IPS-15b (cell line): ENCODE data around the gene IRAK1.

ENCODE experiments used
- H3K27me3 ChIP-seq: one replicate; pipeline ENCODE4 v1.6.1; 2013; ENCODE audit warnings: low read length; ENCODE audit not compliant: control insufficient read depth, insufficient read depth
- H3K36me3 ChIP-seq: one replicate; pipeline ENCODE4 v1.6.1; 2013; ENCODE audit warnings: low read length; ENCODE audit not compliant: control insufficient read depth, insufficient read depth
- H3K4me1 ChIP-seq: one replicate; pipeline ENCODE4 v1.6.1; 2013; ENCODE audit warnings: mild to moderate bottlenecking, low read length; ENCODE audit not compliant: control insufficient read depth, insufficient read depth
- H3K4me3 ChIP-seq: one replicate; pipeline ENCODE4 v1.5.1; 2013; ENCODE audit warnings: low read depth, low read length
- H3K9ac ChIP-seq: one replicate; pipeline ENCODE4 v1.6.1; 2013; ENCODE audit warnings: low read depth, mild to moderate bottlenecking, low read length
- H3K9me3 ChIP-seq: one replicate; pipeline ENCODE4 v1.6.1; 2013; ENCODE audit warnings: mild to moderate bottlenecking, low read length; ENCODE audit not compliant: control insufficient read depth, insufficient read depth

The IRAK1 gene

DNA sequence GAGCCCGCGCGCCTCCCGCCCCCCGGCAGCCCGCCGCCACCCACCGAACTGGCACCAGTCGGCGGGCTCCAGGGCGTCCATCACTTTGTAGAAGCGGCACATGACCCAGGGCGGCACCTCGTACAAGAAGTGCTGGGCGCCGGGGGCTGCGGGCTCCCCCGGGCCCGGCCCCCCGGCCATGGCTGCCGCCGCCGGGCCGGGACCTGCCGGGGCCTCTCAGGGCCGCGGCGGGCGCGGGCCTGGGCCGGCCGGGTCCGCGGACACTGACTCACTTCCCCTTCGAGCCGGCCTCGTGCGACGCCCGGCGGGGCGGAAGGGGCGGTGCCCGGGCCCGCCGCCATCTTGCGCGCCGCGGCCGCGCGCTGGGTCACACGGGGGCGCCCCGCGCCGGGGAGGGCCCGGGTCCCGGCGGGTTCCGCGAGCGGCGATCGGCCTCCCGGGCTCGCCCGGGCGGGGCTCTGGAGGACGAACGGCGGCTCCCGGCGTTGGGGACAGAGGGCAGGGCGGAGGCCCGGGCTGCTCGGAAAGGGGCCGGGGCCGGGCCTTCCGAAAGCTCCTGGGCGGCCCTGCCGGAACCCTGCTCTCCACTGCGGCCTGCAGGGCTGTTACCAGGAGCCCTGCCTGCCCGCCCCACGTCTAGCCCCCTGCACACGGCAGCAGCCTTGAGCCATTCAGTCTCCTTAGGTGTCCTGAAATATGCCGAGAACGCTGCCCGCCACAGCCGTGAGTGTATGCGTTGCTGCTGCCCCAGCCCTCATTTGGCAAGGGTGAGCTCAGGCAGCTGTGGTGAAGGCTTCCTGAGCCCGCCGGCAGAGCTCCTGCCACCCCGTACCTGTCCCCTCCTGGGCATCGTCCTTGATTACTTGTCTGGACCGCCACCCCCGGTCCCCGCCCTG lies at the start of gene IRAK1:
Gene IRAK1 (minus strand): TSS at position 270 of the 896 bp plus-strand sequence. CDS start 90 bp downstream, at position 180.
- H3K4me1 ChIP-seq: no peaks in the 10 kb centered on the region

DNA sequence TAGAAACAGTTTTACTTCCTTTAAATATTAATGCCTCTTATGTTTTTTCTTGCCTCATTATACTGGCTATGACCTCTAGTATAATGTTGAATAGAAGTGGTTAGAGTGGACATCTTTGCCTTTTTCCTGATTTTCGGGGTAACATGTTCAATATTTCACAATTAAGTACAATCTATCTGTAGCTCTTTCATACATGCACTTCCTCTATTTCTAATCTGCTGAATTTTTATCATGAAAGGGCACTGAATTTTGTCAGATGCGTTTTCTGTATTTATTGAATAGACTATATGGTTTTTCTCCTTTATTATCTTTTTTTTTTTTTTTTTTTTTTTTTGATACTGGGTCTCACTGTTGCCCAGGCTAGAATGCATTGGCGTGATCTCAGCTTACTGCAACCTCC lies 48.9 kb upstream of the IRAK1 start:
- Histone ChIP-seq H3K4me1 (no peaks in the 10 kb centered on the region), H3K9ac (no peak overlapping the region), H3K9me3 (no peaks in the 10 kb centered on the region), H3K36me3 (no peaks in the 10 kb centered on the region), H3K27me3 (no peaks in the 10 kb centered on the region), H3K4me3 (no peak overlapping the region)

More for the DNA sequence above, at the start of gene IRAK1:
- Histone ChIP-seq H3K9me3 (no peaks in the 10 kb centered on the region), H3K36me3 (peaks cover 15% of the 10 kb centered on the region), H3K4me3 (peak within 1 kb of the TSS; percentile 45), H3K9ac (peak within 1 kb of the TSS; percentile 24), H3K27me3 (no peaks in the 10 kb centered on the region)

DNA sequence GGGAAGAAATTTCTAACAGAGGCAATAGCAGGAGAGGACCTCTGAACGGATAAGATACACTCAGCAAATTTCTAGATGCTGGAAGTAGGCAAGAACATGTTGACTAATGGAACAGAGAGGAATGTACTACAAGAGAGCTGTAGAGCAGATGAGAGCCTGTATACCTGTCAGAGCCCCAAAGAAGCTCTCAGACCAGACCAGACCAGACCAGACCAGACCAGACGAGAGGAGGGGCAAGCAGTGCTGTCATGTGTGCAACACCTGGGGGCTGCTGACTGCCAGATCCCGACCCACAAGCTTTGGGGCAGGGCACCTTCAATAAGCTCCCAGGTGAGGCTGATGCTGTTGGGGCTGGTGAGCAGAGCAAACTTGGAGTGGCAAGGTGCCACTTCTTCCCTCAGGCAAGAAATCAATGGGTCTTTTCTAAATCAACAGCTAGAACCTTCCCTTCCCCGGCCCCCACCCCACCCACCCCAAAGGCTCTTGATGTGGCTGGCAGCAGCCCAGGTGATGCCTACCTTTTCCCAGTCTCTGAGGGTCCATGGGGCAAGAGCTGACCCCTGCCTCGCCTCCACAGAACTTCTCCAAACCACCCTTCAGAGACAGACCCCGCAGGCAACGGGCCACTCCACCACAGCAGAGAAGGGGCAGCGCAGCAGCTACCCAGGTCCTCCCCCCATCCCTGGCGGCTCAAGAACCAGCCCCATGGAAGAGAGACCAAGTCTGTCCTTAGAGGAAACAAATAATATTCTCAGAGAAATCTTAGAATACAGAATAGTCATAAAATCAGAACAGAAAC lies 45.1 kb upstream of the IRAK1 start:
- no peak overlapping the region for H3K4me3 ChIP-seq
- no peak overlapping the region for H3K9ac ChIP-seq
- no peaks in the 10 kb centered on the region for H3K27me3 ChIP-seq
- H3K4me1 ChIP-seq: no peaks in the 10 kb centered on the region
- no peaks in the 10 kb centered on the region for H3K36me3 ChIP-seq
- no peaks in the 10 kb centered on the region for H3K9me3 ChIP-seq

DNA sequence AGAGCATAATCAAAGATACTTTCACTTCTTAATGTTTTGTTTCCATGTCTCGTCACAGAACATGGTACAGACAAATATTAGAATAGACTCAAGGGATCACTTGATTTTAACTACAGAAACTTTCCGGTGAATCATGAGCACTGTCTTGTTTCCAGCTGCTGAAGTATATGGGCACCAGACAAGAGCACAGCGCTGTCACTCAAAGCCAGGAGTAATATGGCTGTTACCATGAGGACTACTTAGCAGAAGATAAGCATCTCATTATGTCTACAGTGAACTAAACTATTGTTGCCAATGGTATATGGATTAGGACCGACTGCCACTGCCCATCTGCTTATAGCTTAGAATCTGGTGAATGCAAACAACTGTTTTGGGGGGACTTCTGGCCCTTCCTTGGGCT lies 43.5 kb upstream of the IRAK1 start:
- H3K9me3 ChIP-seq: no peaks in the 10 kb centered on the region
- H3K4me1 ChIP-seq: no peaks in the 10 kb centered on the region
- H3K4me3 ChIP-seq: no peak overlapping the region
- no peaks in the 10 kb centered on the region for H3K27me3 ChIP-seq
- H3K36me3 ChIP-seq: no peaks in the 10 kb centered on the region
- no peak overlapping the region for H3K9ac ChIP-seq

DNA sequence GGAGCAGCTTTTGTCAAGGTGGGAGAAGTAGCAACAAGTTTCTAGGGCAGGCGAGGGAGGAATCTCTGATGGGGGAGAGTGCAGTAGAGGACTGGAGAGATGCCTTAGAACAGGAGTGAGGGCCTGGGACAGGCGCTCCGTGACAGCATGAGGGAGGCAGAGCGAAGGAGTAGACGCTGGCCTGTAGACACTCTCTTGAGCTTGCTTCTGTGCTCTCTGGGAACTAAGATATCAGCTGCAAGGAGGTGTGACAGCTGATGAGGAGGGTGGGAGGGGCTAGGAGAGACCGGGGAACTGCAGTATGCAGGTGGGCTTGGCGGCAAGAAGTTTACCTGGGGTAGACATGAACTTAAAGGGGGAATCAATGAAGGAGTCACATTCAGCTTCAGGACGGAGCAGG lies 42.1 kb upstream of the IRAK1 start:
- Histone ChIP-seq H3K4me1 (no peaks in the 10 kb centered on the region), H3K4me3 (no peak overlapping the region), H3K9me3 (no peaks in the 10 kb centered on the region), H3K27me3 (no peaks in the 10 kb centered on the region), H3K9ac (no peak overlapping the region), H3K36me3 (no peaks in the 10 kb centered on the region)

DNA sequence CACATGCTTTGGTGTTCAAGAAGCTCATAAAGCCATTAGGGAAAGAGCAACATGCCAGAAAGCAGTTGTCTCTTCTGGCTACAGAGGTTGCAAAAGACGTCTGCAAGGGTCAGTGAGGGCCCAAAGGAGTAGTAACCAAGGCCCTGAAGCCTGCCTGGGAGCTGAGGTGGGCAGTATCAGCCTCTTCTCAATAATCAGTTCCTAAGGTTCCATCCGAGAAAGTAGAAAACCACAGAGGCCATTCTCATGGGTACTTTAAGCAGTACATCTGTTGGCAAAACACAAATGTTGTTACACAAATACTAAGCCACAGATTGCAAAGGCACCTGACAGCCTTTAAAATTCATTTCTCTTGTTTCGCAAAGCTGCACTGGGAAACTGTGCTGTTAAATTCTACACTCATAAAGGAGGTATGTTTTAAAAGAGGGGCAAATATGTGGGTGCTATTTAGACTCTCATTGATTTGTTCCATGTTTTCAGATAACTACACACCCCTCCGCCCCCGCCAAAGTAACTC lies 40.1 kb upstream of the IRAK1 start:
- Histone ChIP-seq H3K4me3 (no peak overlapping the region), H3K9ac (no peak overlapping the region), H3K4me1 (no peaks in the 10 kb centered on the region), H3K36me3 (no peaks in the 10 kb centered on the region), H3K9me3 (no peaks in the 10 kb centered on the region), H3K27me3 (no peaks in the 10 kb centered on the region)

DNA sequence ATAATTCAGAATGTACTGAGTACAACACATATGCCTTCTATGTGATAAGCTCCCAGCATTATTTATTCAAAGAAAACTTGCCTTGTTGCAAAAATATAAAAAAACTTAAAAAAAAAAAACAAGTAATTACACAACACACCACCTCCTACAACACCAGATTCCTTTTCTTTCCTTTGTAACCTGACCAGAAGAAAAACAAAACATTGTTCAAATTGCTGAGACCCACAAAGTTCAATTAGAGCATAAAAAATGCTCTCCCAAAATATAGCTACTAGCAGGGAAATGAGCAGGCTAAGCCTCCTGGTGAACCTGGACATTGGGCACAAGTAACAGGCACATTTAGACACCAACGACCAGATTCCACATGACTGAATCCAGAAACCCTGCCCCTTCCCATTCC lies 39.5 kb upstream of the IRAK1 start:
- Histone ChIP-seq H3K27me3 (no peaks in the 10 kb centered on the region), H3K9me3 (no peaks in the 10 kb centered on the region), H3K4me1 (no peaks in the 10 kb centered on the region), H3K36me3 (no peaks in the 10 kb centered on the region), H3K9ac (no peak overlapping the region), H3K4me3 (no peak overlapping the region)

DNA sequence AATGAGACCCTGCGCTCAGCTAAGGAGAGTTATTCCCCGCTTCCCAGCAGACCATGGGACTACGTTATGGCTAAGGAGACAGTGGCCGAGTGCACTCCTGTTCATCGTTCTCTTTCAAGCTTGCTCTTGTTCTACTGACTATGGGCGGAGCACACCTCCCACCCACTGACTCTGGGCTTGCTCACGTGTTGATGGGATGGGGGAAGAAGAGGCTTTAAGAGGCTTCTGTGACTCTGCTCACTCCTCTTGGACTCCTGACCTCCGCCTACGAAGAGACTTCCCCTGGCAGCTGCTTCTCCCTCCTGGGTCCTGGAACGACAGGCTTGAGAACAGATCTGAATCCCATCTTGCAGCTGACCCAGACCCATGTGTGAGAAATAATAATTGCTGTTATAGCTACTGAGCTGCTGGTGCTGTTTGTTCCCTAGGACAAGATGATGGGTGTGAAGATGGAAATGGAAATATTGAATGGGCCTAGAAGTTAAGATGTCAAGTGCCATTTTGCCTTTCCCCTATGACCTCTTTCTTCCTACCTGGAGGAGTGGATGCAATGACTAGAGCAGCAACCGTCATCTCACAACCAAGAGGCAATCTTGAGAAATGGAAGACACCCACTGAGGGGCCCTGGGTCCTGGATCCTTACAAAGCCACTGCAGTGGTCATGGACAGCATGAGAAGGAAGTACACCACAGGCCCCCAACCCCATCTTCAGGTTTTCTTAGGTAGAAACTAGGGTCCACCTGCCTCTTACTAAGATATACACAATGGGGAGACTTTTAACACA lies 38.7 kb upstream of the IRAK1 start:
- Histone ChIP-seq H3K9ac (no peak overlapping the region), H3K4me1 (no peaks in the 10 kb centered on the region), H3K4me3 (no peak overlapping the region), H3K9me3 (no peaks in the 10 kb centered on the region), H3K36me3 (no peaks in the 10 kb centered on the region), H3K27me3 (no peaks in the 10 kb centered on the region)

DNA sequence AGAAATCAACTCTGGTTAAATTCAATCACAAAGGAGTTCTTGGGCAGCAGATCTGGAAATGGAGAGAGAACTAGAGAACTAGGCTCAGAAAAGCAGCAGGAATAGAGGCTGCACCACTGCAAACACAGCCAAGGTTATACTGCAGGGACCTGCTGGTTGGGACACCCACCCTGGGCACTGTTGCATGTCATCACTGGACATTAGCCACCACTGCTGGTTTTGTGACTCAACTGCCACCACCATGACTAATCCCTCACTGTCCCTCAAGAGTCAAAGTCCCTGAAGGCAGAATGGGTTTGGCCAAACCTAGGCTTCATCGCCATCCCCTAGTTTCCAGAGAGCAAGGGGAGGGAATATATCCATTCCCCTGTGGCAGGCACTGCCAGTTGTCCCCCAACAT lies 38.1 kb upstream of the IRAK1 start:
- no peaks in the 10 kb centered on the region for H3K27me3 ChIP-seq
- no peak overlapping the region for H3K4me3 ChIP-seq
- no peaks in the 10 kb centered on the region for H3K36me3 ChIP-seq
- H3K9ac ChIP-seq: no peak overlapping the region
- H3K9me3 ChIP-seq: no peaks in the 10 kb centered on the region
- no peaks in the 10 kb centered on the region for H3K4me1 ChIP-seq

DNA sequence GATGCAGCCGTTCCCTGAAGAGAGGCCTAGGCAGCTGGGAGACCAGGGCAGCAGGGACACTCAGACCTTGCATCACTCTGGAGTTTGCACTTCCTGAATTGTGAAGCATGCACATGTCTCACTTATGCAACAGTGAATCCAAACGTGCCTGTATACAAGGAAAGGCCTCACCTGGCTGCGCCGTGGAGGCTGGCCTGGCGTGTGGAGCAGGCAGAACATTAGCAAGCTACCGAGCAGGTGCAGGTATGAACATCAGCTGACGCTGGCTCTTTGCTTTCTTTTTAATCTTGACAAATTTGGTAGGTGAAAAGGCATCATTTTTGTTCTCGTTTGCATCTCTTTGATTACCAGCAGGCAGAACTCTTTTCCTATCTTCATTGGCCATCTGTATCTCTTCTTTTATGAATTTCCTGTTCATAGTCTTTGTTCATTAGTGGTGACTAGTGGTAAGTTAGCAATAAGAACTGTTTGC lies 37.1 kb upstream of the IRAK1 start:
- Histone ChIP-seq H3K36me3 (no peaks in the 10 kb centered on the region), H3K27me3 (no peaks in the 10 kb centered on the region), H3K4me3 (no peak overlapping the region), H3K9ac (no peak overlapping the region), H3K4me1 (no peaks in the 10 kb centered on the region), H3K9me3 (no peaks in the 10 kb centered on the region)

DNA sequence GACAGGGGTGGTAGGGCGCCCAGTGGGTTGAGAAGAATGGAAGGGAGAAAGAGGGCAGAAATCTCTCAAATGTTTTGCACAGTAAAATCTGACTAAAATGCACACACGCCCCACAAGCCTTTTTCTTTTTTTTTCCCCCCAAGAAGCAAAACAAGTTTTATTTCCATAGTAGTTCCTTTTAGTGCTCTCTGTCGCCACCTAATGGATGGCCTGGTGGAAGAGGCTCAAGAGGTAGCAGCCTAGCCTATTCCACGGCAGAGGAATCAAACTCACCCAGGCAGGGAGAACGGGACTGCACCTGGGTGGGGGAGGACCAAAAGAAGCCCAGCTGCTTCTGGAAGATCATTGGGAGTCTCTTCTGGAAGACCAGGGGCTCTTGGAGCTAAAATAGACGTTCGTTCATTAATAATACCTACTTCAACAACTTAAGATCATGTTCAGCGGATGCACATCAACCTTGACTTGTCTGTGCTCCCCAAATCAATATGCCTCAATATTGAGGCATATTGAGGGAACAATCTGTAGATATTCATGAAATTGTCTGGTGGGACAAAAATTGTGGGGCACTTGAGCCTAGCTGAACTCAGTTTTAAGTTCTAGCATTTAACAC lies 31.6 kb upstream of the IRAK1 start:
- H3K36me3 ChIP-seq: peaks cover 3% of the 10 kb centered on the region
- H3K27me3 ChIP-seq: no peaks in the 10 kb centered on the region
- H3K4me1 ChIP-seq: peaks cover 1% of the 10 kb centered on the region
- no peak overlapping the region for H3K4me3 ChIP-seq
- no peak overlapping the region for H3K9ac ChIP-seq
- no peaks in the 10 kb centered on the region for H3K9me3 ChIP-seq
